ENCODE results near the gene FRMPD4. TPM values are rescaled to one million over a fixed set of nuclear protein-coding genes. Genes with fewer than 3 reads are reported as not detected.

Gene FRMPD4
- total and polyA plus RNA-seq, 10 of the 15 experiments (the other 5 are each of a cell fraction or from before 2014, with no cell fraction given), result not detected

DNA sequence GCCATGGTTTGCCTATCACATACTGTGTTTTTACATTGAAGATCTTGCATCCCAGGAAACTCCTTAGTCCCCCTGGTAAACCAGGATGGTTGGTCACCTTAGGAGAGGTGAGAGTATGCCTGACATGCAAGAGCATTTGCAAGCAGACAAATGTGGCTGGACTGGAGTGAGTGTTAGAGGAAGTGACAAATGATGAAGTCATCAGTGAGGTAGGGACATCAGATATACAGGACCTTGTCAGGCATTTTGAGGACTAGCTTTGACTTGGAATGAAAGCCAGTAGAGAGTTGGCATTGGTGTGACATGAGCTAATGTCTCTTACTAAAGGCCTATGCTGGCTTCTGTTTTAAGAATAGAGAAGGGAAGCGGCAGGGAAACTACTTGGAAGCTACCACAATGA is 124.9 kb downstream of the FRMPD4 start:
- no peak for FAIRE-seq
- TF ChIP-seq, protein P1, sequence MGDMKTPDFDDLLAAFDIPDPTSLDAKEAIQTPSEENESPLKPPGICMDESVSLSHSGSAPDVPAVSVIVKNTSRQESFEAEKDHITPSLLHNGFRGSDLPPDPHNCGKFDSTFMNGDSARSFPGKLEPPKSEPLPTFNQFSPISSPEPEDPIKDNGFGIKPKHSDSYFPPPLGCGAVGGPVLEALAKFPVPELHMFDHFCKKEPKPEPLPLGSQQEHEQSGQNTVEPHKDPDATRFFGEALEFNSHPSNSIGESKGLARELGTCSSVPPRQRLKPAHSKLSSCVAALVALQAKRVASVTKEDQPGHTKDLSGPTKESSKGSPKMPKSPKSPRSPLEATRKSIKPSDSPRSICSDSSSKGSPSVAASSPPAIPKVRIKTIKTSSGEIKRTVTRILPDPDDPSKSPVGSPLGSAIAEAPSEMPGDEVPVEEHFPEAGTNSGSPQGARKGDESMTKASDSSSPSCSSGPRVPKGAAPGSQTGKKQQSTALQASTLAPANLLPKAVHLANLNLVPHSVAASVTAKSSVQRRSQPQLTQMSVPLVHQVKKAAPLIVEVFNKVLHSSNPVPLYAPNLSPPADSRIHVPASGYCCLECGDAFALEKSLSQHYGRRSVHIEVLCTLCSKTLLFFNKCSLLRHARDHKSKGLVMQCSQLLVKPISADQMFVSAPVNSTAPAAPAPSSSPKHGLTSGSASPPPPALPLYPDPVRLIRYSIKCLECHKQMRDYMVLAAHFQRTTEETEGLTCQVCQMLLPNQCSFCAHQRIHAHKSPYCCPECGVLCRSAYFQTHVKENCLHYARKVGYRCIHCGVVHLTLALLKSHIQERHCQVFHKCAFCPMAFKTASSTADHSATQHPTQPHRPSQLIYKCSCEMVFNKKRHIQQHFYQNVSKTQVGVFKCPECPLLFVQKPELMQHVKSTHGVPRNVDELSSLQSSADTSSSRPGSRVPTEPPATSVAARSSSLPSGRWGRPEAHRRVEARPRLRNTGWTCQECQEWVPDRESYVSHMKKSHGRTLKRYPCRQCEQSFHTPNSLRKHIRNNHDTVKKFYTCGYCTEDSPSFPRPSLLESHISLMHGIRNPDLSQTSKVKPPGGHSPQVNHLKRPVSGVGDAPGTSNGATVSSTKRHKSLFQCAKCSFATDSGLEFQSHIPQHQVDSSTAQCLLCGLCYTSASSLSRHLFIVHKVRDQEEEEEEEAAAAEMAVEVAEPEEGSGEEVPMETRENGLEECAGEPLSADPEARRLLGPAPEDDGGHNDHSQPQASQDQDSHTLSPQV (IDR thresholded peaks at IDR 0.05), result no peak
- TF ChIP-seq SMAD1 (IDR thresholded peaks at IDR 0.05; ENCODE audit: low read depth, partially characterized antibody), result no peak
- no peak for TF ChIP-seq ZNF217 (IDR thresholded peaks at IDR 0.05)
- TF ChIP-seq RELA (IDR thresholded peaks at IDR 0.05; ENCODE audit: borderline replicate concordance, partially characterized antibody), result no peak
- no peak for TF ChIP-seq GABPA (IDR thresholded peaks at IDR 0.05; ENCODE audit: low read depth)
- no peak for TF ChIP-seq BMI1 (IDR thresholded peaks at IDR 0.05; ENCODE audit: borderline replicate concordance)
- TF ChIP-seq, protein P2, sequence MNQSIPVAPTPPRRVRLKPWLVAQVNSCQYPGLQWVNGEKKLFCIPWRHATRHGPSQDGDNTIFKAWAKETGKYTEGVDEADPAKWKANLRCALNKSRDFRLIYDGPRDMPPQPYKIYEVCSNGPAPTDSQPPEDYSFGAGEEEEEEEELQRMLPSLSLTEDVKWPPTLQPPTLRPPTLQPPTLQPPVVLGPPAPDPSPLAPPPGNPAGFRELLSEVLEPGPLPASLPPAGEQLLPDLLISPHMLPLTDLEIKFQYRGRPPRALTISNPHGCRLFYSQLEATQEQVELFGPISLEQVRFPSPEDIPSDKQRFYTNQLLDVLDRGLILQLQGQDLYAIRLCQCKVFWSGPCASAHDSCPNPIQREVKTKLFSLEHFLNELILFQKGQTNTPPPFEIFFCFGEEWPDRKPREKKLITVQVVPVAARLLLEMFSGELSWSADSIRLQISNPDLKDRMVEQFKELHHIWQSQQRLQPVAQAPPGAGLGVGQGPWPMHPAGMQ (IDR thresholded peaks at IDR 0.05; ENCODE audit: borderline replicate concordance), result no peak
- TF ChIP-seq, protein P3, sequence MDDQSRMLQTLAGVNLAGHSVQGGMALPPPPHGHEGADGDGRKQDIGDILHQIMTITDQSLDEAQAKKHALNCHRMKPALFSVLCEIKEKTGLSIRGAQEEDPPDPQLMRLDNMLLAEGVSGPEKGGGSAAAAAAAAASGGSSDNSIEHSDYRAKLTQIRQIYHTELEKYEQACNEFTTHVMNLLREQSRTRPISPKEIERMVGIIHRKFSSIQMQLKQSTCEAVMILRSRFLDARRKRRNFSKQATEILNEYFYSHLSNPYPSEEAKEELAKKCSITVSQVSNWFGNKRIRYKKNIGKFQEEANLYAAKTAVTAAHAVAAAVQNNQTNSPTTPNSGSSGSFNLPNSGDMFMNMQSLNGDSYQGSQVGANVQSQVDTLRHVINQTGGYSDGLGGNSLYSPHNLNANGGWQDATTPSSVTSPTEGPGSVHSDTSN (IDR thresholded peaks at IDR 0.05; ENCODE audit: insufficient replicate concordance, low read depth, low read length), result no peak
- TF ChIP-seq ZNF207 (IDR thresholded peaks at IDR 0.05; ENCODE audit: borderline replicate concordance), result no peak
- no peak for TF ChIP-seq NFXL1 (IDR thresholded peaks at IDR 0.05; ENCODE audit: borderline replicate concordance)
- TF ChIP-seq EP300 (IDR thresholded peaks at IDR 0.05; ENCODE audit: borderline replicate concordance in 1 of 2, control insufficient read depth in 1 of 2, low read depth in 2 of 2, low read length in 2 of 2), result no peak
- in situ Hi-C loops (cut with MboI), result no loop called here
- H3K9me3 ChIP-seq (replicated peaks; ENCODE audit: control insufficient read depth, insufficient read depth, low read length), result no peaks in the 10 kb centered on the region
- H3K27me3 ChIP-seq (replicated peaks in 1 of 2; ENCODE audit: control insufficient read depth in 2 of 2, insufficient read depth in 2 of 2, low read length in 1 of 2), result no peaks in the 10 kb centered on the region; a peak in 1 of 4 replicates
- no peak overlapping the region for H3K4me2 ChIP-seq (ENCODE audit: control insufficient read depth, insufficient read depth)
- ChIA-PET SMC1A (ENCODE audit: uncharacterized antibody, unreplicated experiment) (no interaction called here), RAD21 (ENCODE audit: unreplicated experiment) (no interaction called here), CTCF (no interaction called here), POLR2A (no interaction called here)
- H3K4me3 ChIP-seq, result no peak overlapping the region
- no peak for ATAC-seq
- H3K27ac ChIP-seq (ENCODE audit: control insufficient read depth, insufficient read depth), result no peak overlapping the region
- no peaks in the 10 kb centered on the region for H3K36me3 ChIP-seq (ENCODE audit: control insufficient read depth in 2 of 2, insufficient read depth in 2 of 2, low read length in 1 of 2)
- H4K20me1 ChIP-seq (ENCODE audit: control insufficient read depth, insufficient read depth), result no peaks in the 10 kb centered on the region
- no peaks in the 10 kb centered on the region for H3K4me1 ChIP-seq (ENCODE audit: control insufficient read depth, insufficient read depth, low read length)
- no TSS peak for BruUV-seq (replicated peaks)
- no peak for DNase-seq (ENCODE audit: low read depth, low spot score)
- WGBS (ENCODE audit: insufficient coverage, insufficient replicate concordance, low lambda C conversion rate, missing lambda C conversion rate), result 14% methylated on average over 1 of the region's 1 CpG
- no peaks in the 10 kb centered on the region for H3K79me2 ChIP-seq (ENCODE audit: control insufficient read depth, insufficient read depth, low read length)
- intact Hi-C loops (cut with micrococcal nuclease; ENCODE audit: unreplicated experiment), result no loop called here
- H3K9ac ChIP-seq (ENCODE audit: control insufficient read depth, insufficient read depth, low read length), result no peak overlapping the region
- H2AFZ ChIP-seq (ENCODE audit: control insufficient read depth, low read depth, low read length), result no peak overlapping the region

All from GM12878 (cell line).